Middle frontal gyrus (tissue), 1 donor: ENCODE results near the gene CHKA.
"Not testable (repeated sequence)": the region's sequence is repeated elsewhere in the genome, so short reads cannot be mapped to it uniquely, and the experiment has no call there.

Source experiments
- DNase-seq: peaks from one replicate; pipeline ENCODE4 v3.0.0-alpha.2; 2015; ENCODE audit warnings: low spot score; ENCODE audit errors: extremely low spot score

Gene CHKA

DNA sequence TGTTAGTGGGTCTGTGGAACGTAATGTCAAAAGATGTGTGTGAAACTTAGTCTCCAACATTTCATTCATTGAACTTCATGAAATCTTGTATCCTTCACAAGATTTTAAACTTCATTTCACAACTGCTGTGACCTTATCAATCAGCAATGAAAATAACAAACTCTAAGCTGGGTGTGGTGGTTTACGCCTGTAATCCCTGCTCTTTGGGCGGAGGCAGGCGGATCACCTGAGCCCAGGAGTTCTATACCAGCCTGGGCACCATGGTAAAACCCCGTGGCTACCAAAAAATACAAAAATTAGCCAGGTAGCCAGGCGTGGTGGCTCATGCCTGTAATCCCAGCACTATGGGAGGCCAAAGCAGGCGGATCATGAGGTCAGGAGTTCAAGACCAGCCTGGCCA lies 5.1 kb downstream of the CHKA start:
- DNase-seq = no peak

DNA sequence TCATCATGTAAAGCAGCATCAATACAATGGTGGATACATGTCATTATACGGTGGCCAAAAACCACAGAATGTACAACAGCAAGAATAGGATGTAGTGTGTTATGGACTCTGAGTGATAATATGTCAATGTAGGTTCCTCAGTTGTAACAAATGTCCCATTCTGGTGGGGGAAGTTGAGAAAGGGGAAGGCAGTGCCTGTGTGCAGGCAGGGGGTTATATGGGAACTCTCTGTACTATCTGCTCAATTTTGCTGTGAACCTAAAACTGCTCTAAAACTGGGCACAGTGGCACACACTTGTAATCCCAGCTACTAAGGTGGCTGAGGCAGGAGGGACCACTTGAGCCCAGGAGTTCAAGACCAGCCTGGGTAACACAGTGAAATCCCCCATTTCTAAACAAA lies 5.9 kb downstream of the CHKA start:
- DNase-seq = no peak

DNA sequence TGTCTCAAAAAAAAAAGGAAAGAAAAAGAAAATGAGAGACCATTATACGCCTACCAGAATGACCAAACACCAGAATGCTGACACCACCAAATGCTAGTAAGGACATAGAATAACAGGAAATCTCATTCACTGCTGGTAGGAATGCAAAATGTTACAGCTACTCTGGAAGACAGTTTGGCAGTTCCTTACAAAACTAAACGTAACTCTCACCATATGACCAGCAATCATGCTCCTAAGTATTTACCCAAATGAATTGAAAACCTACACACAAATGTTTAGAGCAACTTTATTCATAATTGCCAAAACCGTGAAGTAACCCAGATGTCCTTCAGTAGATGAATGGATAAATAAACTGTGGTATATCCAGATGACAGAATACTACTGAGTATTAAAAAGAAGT lies 7.2 kb downstream of the CHKA start:
- no peak for DNase-seq

DNA sequence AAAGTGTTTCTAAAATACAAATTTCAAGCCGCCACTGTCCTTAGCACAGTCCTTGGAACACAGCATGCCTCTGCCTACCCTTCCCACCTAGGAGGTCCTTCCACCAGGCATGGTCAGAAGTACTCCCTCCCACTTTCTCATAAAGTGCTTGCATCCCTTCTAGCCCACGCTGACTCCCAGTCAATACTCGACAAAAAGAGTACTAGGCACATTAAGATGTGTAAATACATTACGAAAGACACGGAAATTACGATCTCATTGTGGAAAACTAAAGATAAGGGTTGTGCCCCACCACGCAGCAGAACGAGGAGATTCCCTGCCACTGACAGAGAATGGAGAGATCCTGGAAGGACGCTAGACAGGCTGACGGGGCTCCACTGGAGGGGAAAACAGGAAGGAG lies 13.5 kb downstream of the CHKA start:
- no peak for DNase-seq

DNA sequence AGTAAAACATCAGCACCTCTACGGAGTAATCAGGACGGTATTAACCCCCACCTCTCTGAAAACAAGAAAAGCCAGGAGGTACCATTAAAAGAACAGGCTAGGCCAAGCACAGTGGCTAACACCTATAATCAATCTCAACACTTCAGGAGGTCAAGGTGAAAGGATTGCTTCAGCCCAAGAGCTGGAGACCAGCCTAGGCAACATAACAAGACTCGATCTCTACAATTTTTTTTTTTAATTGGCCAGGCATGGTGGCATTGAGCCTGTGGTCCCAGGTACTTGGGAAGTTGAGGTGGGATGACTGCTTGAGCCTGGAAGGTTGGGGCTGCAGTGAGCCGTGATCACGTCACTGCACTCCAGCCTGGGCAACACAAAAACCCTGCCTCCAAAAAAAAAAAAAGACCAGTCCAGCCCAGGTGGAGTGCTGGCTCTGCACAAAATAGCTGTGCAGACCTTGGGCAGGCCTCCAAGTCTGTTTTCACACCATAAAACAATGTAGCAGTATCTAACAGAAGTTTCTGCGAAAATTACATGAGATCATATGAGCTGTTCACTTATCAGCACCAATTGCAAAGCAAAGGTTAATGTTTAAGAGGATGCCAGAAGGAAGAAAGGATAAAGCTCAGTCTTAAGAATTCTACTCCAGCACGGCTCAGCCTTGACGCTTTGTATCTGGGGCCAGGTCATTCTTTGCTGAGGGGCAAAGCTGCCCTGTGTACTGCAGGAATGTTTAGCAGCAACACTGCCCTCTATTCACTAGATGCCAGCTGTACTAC lies 14.8 kb downstream of the CHKA start:
- no peak for DNase-seq

DNA sequence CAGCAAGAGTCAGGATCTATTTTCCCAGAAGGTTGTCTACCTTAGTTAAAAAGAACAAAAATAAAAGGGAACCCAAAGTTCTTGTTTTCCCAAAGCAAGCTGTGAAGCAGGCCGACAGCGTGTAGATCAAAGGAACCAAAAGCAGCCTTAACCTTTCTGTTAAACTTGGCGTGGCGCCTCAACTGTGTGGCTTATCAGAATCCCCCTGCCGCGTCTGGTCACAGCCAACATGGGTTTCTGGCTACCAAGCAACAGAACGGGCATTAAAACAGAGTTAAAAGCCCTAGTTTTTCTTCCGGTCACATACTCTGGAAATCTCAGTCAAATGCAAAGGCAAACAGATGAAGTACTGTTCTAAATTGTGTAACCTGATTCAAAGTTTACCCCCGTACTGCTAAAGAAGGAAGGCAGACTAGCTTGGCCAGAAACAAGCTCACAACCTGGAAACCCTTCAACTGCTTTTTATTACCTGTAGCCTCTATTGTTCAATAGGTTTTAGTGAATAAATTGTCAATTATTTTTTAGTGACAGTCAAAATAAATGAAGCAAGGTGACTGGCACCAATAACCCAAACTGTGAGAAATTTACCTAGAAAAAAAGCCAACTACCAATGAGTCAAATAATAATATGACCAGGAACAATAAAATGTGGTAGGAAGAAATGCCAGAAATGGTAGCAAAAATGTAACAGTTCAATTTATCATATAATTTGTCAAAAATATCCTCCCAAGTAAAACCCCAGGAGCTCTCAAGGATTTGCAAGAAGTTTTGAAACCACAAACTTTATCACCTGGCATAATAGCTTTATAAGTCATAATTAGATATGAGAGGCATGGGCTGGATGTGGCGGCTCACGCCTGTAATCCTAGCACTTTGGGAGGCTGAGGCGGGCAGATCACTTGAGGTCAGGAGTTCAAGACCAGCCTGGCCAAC lies 21.4 kb downstream of the CHKA start:
- DNase-seq = no peak

DNA sequence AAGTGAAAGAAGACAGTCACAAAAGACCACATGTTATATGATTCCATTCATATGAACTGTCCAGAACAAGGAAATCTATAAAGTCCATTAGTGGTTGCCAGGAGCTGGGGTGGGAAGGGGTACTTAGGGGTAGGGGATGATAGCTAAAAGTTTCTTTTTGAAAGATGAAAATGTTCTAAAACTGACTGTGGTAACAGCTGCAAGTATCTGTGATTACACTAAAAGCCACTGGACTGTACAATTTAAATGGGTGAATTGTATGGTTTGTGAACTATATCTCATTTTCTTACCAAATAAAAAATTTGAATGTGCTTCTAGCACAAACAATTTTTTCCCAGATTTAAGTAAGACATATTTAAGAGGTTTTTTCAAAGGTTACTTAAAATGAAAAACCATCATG lies 22.1 kb downstream of the CHKA start:
- DNase-seq = no peak

DNA sequence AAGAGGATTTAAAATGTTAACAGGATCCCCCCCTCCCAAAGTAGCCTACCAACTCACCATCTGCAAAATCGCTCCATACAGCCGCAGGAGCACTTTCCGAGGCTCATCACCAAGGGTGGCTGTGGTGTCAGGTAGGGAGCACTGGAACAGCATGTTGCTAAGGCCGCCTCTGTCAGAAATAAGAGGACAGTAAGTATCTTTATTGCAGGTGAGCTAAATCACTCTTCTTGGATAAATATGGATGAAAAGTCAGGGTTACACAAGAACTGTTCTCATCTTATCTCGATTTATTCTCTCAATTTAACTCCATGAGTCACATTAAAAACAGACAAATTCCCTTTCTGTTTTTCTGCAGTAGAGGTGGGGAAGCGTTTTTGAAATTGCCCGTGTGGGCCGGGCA lies 24.2 kb downstream of the CHKA start:
- no peak for DNase-seq

DNA sequence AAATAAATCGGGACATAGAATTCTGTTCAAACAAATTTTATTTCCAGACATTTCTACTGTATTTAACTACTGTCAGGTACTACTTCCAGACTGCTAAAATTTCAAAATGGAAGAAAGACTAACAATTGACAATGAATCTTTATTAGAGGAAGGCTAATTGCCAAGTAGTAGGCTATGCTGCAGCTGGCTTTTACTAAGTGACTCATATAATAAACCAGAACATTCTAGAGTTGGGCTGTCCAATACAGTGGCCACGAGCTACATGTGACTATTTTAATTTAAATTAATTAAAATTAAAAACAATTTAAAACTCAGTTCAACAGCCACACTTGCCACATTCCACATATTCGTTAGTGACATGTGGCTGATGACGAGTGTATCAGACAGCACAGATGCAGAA lies 27.6 kb downstream of the CHKA start:
- no peak for DNase-seq

DNA sequence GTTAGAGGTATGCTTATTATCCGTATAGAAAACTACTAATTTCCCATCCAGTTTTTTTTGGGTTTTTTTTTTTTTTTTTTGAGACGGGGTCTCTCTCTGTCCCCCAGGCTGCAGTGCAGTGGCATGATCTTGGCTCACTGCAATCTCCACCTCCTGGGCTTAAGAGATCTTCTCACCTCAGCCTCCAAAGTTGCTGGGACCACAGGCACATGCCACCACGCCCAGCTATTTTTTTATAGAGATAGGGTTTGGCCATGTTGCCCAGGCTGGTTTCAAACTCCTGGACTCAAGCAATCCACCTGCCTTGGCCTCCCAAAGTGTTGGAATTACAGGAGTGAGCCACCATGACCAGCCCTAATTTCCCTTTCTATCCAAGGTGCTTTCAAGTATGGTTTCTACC lies 28.2 kb downstream of the CHKA start:
- not testable (repeated sequence) for DNase-seq

DNA sequence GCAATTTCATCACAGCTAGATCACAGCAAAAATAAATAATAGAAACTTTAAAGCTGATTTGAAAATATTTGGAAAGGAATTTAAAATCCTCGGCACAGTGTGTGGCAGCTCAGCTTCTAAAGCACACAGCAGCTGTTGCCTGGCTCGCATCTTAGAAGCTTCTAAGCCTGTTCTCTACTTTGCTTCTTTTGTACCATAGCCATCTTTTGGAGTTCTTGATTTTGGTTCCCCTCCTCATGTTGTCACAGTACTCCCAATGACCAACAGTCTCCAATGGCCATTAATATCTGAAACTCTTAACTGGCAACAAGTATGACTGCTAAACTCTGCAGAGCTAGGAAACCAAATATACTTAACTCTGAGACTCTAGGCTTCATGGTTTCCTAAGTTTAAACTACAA lies 28.8 kb downstream of the CHKA start:
- no peak for DNase-seq

DNA sequence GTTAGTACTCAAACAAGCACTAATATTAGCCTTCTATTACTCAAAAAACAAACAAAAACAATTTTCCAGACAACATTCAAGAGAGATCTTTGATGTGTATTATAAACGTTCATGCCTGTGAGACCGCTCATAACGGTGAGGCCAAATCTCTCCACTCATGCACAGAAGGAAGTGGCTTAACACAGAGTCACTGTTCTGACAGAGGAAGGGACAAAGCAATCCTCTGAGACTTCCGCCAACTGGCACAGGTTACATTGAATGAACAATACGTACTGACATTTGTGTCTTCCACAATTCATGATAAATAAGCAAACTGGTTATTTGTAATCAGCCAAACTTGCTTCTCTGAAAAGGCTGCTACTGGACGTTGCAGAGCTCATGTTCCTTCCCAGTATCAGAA lies 30.5 kb downstream of the CHKA start:
- no peak for DNase-seq

DNA sequence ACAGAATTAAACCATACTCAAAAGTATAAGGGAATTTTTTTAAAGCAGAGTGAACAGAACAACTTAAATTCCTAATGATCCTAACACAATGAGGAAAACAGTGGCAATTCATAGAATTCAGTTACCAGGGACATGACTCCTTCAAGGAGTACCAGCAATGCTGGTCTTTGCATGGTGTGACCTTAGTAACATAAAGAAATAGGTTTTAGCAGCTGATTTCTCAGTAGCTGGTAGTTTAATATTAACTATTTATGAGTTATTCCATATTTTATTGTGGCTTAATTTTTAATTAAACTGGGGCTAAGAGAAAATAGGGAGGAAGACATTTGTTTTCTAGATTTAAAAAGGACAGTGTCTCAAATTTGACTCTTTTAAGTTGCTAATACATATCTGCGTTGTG lies 30.9 kb downstream of the CHKA start:
- no peak for DNase-seq

DNA sequence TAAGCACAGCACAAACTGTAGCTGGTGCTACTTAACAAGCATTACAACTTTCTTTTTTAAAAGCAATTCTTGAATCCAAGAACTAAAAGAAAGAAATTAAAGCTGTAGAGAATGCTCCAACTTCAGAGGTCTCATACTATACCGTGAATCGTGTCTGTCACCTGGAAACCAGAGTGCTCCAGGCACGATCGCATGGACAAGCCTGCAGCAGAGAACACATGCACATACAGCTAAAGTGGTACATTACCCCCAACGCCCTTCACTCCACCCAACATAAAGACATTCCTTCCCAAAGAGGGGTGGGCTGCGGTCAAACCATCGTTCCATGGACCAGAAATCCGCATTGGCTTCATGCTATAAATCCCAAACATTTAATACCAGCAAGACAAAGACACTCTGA lies 31.5 kb downstream of the CHKA start:
- DNase-seq = no peak

DNA sequence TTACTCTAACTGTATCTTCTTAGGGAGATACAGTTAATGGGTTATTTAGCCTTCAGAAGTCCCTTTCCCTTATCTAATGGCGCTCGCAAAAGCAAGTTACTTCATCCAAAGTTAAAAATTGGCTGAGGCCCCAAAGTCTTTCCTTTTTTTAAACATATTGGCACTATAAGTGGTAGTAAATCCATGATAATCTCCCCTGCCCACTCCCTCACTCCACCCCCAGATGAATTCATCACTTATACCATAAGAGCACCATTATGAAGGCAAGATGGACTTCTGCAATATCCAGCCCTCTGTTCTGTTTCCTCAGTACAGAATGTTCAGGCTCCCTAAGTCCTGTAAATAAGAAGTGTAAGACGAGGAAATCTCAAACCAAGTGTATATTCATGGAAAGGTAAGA lies 37.7 kb downstream of the CHKA start:
- no peak for DNase-seq

DNA sequence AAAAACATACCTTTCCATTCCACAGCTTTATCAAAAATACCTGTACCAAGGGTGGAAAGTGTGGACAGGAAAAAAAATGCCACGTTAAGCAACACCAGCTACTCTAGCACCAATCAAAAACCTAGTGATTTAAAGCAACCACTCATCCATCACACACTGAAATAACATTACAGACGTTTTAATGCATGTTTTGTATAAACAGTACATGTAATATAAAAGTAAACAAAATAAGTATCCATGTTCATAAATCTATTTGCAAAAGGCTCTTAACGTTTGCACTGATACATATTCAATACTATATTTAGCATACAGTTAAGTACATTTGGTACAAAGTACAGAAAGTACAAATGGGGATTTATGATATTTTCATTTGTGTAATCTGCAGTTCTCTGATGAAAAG lies 38.7 kb downstream of the CHKA start:
- no peak for DNase-seq

DNA sequence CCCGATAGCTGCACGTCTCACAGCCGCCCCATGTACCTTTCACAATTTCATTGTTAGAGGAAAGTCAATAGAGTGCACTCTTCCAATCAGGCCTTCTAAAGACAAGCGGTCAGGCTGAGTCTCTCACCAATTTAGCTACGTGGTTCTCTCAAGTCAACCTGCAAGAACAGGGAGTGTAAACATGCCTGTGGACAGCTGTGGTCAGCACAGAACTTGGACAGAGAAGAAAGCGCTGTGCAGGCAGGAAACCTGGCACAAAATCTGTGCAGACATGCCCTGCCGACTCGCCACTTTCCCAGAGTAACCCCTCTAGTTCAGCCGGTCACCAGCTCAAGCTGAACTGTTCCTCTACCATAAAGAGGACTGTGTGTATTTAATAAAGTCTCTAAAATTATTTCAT lies 39.5 kb downstream of the CHKA start:
- no peak for DNase-seq

DNA sequence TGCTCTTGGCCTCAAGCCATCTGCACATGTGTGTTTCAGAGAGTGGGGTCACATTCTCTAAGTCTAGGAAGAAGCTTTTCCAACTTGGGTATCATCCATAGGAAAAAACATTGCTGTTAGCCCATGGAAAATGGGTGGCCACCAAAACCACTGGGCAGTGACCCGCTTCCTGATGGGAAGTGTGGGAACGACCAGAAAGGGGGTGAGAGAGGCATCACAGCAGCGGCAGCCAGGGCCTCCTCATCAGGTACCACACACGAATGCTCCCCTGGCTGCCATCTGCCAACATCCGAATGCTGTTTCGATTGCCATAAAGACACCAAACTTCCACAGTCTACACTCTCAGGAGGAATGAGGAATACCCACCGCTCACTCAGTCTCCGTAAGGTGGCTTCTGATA lies 40.3 kb downstream of the CHKA start:
- DNase-seq = no peak

DNA sequence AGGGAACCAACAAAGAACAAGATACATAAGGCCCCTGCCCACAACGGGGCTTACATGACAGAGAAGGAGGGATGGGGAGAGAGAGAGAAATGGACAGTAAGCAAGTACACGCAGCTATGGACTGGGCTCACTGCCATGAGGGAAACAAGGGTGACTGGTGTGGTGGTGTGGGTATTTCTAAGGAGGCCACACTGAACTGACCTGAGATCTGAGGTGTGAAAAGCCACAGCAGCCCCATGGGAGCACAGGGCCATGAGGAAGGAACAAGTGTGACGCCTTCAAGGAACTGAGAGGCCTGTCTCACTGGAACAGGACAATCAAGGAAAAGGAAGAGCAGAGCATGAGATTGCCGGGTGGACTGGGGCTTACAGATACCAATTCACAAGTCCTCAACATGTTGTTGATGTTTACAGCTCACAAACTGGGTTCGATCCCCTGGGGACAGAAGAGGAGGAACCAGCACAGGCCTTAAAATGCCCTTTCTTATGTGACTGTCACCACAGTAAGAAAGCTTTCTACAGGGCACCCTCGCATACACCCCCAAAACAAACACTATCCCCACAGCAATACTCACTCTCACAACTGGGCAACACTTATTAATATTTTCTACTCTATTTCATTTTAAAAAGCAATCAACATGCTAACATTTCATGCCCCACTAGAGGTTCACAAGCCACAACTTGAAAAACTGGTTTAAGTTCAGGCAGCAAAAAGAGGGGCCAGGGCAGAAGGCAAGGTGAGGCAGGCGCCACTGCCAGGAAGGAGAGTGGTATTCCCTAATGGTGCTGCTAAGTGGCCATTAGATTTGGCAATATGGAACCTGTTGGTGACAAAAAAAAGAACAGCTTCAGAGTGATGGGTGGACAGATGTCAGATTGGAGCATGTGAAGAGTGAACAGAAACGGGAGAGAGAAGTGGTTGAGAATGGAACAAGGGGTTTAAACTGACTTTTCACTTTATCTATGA lies 43.3 kb downstream of the CHKA start:
- DNase-seq = no peak

DNA sequence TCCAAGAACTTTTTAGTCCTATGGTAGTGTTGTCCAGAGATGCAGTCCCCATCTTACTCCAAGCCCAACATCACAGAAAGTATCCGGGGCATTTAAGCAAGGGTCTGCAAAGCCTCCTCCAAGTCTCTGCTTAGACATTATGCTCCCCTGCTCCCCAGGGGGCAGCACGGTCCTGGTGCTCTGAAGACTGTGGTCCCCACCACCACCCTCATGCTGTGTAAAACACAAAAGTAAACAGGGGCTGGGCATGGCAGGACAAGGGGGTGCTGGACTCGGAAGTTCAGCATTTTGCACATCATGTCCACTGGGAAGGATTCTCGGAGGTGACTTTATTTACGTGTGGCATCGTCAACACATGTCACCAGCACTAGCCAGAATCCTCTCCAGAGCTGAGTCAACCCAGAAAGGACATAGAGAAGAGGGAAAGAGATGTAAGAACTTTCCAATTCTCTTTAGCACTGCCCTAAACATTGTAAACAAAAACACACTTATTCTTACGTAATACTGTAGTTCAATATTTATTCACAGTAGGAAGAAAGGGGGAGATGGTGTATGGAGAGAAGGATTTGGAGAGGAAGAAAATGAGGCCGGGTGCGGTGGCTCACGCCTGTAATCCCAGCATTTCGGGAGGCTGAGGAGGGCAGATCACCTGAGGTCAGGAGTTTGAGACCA lies 44.7 kb downstream of the CHKA start:
- DNase-seq = no peak
